GM11168 (cell line): Measurements from ENCODE around the gene PLCG2.
"Not testable (repeated sequence)": the region's sequence is repeated elsewhere in the genome, so short reads cannot be mapped to it uniquely, and the experiment has no call there.

ENCODE experiments used
- in situ Hi-C: fragments of 300-500 bp; cut with MboI; formaldehyde crosslinking; loops from one replicate; pipeline ENCODE4 v1.12.0; 2022; ENCODE audit warnings: low sequenced_read_pairs; ENCODE audit not compliant: unreplicated experiment

The PLCG2 gene

DNA sequence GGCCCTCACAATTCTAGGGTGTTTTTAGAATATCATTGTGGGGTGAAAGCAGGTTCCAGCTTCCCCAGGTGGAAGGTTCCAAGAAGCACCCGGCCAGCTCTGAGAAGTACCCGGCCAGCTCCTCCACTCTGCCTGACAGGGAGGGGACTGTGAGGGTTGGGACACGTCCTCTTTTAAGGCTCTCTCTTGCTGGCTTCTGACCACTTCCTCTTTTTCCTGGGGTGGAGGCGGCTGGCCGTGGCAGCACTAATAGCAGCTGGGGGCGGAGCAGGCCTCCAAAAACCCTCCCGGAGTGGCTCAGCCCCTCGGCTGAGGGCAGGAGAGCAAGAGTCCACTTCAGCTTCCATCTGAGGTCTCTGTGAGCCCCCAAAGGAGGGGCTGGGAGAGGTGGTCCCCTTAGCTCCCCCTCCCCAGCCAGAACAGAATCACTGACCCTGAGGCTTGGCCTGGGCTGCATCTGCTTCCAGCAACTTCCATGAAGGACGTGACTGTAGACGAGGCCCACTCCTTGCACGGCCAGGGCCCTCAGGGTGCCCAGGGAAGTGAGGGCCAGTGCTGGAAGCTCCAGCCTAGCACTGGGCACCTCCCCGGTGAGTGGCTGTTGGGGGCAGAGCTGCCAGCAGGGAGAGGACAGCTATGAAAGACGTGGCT is 26.7 kb upstream of the PLCG2 start:
- in situ Hi-C loops = no loop called here

DNA sequence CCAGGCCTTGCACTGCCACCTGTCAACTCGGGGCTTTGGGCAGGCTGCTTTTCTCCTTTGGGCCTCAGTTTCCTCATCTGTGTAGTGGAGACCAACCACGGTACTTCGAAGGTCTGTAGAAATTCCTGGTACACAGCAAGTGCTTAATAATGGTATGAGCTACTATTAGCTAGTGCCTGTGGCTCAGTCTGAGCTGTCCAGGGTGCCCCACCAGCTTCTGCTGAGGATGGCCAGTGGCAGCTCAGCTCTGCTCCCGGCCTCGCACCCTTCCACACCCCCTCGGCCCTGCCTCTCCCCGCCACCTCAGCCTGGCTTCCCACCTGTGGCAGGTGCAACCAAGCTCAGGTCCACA is 26.2 kb upstream of the PLCG2 start:
- in situ Hi-C loops = no loop called here

DNA sequence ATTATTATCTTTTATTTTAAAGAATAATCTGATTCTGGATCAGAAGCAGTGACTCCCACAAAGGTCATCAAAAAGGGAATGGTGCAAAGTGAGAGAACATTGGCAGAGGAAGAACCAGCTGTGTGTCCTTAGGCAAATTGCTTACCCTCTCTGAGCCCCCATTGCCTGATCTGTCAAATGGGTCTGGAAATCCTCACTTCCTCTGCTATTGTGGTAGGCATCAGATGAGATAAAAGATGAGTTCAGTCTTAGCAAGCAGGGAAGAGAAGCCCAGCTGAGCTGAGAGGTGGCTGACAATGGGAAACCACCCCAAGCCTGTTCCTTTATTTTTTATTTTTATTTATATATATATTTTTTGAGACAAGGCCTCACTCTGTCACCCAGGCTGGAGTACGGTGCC is 24.2 kb upstream of the PLCG2 start:
- in situ Hi-C loops = no loop called here

DNA sequence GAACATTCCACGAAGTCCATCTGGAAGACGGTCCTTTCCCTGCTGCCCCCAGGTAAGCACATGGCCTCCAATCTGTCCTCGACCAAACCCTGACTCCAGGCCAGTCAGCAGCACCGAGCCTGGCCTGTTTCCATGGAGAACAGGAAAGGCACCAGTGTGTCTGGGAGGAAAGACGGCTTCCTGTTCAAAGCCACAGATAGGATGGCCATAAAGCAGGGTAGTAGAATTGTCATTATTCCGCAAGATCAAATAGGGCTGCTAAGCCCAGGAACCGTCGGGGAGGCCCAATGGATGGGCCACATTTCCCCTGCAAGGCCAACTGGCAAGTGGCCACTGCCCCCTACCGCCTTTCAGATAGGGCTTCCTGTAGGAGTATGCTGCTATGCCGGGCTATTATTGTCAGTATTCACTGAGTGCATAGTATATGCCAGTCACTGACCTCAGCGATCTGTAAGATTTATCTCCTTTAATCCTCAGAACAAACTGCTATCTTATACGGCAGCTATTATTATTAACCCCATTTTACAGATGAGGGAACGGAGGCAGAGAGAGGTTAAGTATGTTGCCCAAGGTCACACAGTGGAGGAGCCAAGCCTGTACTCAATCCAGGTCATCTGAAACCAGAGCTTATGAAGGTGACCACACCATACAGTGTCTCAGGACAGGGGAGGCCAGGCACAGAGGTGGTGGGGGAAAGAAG is 23.0 kb upstream of the PLCG2 start:
- in situ Hi-C loops = no loop called here

DNA sequence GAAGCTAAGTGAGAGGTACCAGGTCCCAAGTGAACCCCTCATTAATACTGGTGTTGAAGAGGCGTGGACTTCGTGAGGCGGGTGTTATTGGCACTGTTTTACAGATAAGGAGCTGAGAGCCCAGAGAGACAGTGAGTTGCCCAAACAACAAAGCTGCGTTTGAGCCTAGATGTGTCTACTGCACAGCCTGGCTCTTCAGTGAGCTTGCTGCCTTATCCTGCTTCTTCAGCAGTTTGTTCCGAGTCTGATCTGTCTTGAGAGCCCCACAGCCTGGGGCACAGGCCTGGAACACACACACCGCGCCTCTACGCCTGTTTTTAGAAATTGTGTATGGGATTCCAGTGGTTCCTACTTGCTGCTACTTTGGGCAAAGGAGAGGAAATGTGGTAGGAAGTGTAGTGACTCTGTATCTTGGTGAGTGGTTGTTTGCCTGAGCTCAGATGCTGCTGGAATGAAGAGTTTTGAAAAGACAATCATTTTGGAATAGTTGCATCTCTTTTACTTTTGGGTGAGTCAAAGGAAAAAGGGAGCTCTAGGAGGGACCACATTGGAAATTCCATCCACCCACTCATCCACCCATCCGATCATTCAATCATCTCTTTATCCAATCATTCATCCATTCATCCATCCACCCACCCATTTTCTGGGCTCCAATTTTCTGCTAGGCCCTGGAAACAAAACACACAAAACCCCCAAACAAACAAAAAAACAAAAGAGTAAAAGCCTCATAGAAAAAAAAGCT is 22.3 kb upstream of the PLCG2 start:
- in situ Hi-C loops = no loop called here

DNA sequence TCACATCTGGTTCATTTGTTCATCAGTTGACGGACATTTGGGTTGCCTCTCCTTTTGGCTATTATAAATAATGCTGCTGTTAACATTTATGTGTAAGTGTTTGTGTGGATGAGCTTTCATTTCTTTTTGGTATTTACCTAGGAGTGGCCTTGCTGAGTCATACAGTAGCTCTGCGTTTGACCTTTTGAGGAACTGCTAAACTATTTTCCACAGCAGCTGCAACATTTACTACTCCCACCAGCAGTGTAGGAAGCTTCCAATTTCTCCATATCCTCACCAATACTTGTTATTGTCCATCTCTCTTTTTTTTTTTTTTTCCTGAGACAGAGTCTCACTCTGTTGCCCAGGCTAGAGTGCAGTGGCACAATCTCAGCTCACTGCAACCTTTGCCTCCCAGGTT is 20.7 kb upstream of the PLCG2 start:
- in situ Hi-C loops = no loop called here

DNA sequence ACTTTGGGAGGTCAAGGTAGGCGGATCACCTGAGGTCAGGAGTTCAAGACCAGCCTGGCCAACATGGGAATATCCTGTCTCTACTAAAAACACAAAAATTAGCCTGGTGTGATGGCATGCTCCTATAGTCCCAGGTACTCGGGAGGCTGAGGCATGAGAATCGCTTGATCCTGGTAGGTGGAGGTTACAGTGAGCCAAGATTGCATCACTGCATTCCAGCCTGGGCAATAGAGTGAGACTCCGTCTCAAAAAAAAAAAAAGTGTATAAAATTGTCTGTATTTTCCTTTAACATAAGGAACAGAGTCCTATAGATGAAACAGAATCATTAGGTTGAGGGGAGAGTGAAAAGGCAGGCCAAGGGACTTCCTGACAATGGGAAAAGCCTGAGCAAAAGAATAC is 16.8 kb upstream of the PLCG2 start:
- in situ Hi-C loops = not testable (repeated sequence)

DNA sequence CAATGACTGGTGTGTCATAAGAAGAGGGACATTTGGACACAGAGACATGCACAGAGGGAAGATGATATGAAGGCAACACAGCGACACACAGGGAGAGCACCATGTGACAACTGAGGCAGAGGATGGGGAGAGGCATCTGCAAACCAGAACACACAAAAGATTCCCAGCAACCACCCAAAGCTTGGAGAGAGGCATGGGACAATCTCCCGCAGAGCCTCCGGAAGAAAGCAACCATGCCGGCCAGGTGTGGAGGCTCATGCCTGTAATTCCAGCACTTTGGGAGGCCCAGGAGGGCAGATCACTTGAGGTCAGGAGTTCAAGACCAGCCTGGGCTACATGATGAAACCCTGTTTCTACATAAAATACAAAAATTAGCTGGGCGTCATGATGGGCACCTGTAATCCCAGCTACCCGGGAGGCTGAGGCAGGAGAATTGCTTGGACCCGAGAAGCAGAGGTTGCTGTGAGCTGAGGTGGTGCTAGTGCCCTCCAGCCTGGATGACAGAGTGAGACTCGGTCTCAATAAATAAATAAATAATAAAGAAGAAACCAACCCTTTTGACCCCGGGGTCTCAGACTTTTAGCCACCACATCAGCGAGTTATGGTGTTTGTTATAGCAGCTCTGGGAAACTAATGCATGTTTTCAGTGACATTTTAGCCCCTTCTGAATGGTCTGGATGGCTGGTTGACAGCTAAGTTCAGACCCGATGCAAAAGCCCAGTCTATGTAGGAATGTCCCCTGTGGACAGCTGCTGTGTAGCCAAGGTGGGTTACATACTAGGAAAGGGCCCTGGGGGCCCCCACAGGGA is 13.8 kb upstream of the PLCG2 start:
- in situ Hi-C loops = no loop called here

DNA sequence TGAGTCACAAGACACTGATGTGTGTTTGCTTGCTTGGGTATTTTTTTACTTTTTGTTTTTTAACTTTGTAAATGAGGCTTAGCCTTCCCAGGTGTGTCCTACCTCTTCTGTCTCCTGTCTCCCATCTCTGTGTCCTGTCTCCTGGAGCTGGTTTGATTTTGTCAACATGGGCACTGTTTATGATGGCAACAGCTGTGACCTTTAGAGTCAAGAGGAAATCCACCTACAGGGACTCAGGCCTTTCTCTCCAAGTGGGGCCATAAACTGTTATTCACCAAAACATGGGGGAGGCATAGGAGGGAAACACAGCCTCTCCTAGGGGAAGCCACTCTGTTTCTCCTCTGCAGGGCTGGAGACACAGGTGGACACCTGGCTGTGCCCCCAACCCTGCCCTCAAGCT is 13.1 kb upstream of the PLCG2 start:
- in situ Hi-C loops = no loop called here

DNA sequence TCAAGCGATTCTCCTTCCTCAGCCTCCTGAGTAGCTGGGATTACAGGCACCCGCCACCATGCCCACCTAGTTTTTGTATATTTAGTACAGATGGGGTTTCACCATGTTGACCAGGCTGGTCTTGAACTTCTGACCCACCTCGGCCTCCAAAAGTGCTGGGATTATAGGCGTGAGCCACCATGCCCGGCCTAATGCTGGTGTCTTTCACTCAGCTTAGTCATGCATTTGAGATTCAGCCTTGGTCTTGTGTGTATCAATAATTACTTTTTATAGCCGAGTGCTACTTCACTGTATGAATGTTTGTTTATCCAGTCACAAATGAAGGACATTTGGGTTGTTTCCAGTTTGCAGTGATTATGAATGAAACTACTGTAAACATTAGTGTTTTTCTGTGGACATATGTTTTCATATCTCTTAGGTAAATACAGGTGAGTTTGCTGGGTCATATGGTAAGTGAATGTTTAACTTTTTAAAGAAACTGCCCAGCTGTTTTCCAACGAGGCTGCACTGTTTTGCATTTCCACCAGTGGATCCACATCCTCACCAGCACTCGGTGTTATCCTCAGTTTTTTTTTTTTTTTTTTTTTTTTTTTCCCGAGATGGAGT is 11.0 kb upstream of the PLCG2 start:
- in situ Hi-C loops = no loop called here

DNA sequence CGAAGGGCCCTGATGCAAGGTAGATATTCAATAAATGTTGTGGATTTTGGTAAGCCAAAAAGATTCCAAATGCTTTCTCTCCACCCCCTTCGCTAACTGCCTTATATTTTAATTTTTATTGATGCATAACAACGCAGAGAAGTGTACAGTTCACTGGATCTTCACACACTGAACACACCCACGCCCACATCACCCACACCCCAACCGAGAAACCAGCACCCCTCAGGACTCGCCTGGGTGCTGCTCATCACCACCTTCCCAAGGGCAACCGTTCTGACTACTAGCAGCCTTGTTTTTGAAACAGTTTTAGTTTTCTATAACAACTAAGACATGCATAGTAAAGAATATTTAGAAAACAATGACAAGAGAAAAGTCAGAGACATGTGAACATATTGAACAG is 9.1 kb upstream of the PLCG2 start:
- in situ Hi-C loops = no loop called here

DNA sequence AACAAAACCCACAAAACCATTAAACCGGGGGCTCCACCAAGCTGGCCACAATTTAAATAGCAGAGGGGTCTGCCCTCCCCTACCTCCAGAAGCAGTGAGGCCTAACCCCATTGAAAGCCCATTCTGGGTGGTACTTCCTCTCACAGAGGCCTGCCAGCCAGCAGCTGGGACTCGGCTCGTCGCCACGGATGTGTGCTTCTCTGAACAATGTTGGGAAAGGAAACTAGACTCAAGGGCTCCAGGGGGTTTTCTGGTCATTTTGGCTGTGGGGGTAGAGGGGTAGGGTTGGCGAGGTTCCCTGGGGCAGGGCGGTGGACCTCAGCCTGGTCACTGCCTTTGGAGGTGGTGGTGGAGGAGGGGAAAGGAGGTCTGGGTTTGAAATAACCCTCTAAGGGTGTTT is 4.7 kb upstream of the PLCG2 start:
- in situ Hi-C loops = no loop called here

DNA sequence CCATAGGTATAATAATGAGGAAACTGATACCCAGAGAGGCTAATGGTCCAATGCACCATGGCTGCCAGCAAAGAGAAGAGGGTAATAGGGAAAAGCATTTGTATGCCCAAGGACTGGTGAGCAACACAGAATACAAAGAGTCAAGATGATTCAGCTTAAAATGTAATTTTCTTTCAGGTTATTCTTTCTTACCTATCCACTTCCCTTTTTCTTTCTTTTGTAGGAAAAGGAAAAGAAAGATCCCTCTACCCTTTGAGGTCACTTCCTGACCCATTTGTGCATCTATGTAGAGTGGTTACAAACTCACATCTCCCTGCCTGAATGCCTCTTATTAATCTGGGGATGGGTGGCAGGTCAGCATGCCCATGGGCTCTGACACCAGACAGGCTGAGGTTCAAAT is 3.5 kb upstream of the PLCG2 start:
- in situ Hi-C loops = no loop called here

DNA sequence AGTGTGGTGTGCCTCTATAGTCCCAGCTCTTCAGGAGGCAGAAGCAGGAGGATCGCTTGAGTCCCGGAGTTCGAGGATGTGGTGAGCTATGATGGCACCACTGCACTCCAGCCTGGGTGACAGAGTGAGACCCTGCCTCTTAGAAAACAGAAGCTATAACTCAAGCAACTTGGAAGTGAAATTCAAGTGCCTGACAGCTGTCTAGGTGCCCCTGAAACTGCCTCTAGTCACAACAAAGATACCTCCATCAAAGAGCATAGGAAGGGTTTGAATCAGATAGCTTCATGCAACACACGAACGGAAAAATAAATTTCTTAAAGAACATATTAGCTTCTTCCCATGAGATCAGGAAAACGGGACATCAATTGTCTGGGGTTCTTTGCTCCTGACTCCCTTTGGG is 860 bp upstream of the PLCG2 start:
- in situ Hi-C loops = no loop called here

DNA sequence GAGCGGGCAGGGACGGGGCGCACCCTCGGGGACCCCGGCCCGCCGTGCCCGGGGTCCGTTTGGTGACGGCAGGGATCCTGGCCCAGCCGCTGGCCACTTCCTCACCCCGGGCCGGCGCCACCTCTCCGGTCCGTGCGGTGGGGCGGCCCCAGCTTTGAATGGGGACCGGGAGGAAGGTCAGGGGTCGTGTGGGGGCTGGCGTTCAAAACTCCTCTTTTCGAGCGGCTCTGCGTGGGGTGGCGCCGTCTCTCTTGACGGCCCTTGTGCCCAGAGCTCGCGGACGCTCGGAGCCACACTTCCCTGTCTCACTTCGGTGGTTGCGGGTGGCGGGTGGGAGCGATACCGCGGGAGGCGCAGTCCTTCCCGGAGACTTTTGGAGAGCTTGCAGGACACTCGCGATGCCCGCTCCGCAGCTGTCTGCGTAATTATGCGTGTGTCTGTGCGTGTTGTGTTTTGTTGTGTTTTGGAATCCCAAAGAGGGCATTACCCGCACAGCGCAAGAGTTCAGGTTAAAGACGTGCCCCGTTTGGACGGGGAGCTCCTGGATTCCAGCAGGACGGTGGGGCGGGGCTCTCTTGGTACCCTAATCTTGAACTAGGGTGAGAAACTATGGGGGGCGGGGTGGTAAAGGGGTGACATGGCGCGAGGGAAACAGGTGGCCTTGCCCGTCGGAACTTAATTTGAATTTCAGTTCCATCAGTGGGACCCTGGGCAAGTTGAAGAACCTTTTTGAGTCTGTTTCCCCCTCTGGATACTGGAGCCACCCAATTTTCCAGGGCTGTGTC is 637 bp downstream of the PLCG2 start:
- in situ Hi-C loops = no loop called here

DNA sequence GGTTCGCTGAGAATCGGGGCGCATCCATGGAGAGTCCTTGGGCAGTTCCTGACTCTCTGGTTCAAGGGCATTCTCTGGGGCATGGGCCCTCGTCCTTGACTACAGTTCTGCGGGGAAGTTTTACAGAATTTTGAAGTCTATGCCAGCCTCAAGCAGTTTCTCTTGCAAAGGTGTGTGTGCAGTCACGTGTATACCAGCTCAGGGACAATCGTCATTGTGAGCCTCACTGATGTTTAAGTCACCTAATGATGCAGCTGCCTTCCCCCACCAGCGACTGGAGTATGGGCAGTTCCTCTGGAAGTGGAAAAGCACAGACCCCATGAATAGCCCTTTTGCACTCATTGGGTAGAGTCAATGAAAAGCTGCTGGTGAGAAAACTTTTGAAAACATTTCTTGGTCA is 1.3 kb downstream of the PLCG2 start:
- in situ Hi-C loops = no loop called here

DNA sequence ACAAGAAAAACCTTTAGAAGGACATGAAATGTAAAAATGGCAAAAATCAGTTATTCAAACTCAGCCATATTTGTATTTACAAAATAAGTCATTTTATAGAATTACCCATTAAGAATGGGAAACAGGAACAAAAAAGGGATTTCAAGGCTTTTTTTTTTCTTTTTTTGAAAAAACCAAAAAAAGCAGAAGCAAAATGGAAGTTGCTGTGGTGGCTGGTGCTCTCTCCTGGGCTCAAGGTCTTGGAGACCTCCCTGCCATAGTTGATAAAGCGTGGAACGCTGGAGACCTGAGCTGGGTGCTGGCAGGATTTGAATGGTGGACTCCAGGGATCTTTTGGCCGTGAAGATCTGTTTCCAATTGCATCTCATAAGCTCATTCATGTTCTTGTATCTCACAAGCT is 3.1 kb downstream of the PLCG2 start:
- in situ Hi-C loops = no loop called here

DNA sequence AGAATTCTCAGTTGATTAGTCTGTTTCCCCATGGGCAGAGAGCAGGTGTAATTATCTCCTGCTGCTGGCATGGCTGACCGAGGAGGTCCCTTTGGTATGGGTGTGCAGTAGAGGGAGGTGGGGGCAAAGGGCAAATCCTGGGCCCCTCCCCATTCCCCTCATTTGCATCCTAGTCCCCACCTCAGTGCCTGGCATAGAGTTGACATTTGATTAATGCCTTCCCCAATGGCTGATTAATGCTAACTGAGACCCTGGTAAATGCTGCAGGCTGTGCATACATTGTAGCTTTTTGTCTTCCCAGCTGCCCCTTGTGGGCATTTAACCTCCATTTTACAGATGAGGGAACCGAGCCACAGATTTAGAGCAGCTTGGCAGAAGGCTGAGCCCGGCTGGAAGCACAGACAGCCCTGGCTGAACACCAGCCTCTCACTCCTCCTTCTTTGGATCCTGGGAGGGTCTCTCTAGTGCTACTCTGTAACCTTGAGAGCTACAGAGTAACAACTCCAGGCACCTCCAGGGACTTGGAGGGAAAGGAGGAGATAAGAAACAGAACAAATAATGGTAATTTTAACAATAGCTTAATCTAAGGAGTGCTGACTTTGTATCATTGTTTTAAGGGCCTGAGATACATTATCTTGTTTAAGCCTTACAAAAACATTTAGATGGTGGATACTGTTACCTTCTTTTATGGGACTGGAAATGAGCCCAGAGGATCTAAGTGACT is 5.1 kb downstream of the PLCG2 start:
- in situ Hi-C loops = no loop called here
